HG02642 (cell line): ENCODE data around the gene BORCS5.
"Not testable (repeated sequence)": the region's sequence is repeated elsewhere in the genome, so short reads cannot be mapped to it uniquely, and the experiment has no call there.

Experiments
- ATAC-seq: cut with Tn5 transposase; IDR thresholded peaks from one replicate; pipeline ENCODE4 v1.9.1; 2021; ENCODE audit warnings: mild to moderate bottlenecking; ENCODE audit not compliant: unreplicated experiment, poor library complexity

Gene BORCS5

GRCh38 chr12:12384571-12385340, 27.9 kb downstream of the BORCS5 start:
- ATAC-seq, result no peak

GRCh38 chr12:12387501-12387900, 30.6 kb downstream of the BORCS5 start:
- ATAC-seq, result no peak

GRCh38 chr12:12392413-12392812, 35.5 kb downstream of the BORCS5 start:
- ATAC-seq, result no peak

- no peak for ATAC-seq
Measured at GRCh38 chr12:12393171-12393570, 36.3 kb downstream of the BORCS5 start.

GRCh38 chr12:12396694-12397093, 39.8 kb downstream of the BORCS5 start:
- ATAC-seq, result no peak

- ATAC-seq, result no peak
Measured at GRCh38 chr12:12397184-12397583, 40.3 kb downstream of the BORCS5 start.

GRCh38 chr12:12398026-12398859, 41.4 kb downstream of the BORCS5 start:
- no peak for ATAC-seq

GRCh38 chr12:12399161-12399560, 42.3 kb downstream of the BORCS5 start:
- ATAC-seq, result no peak

- no peak for ATAC-seq
Measured at GRCh38 chr12:12399776-12400305, 43.0 kb downstream of the BORCS5 start.

GRCh38 chr12:12400793-12401192, 43.9 kb downstream of the BORCS5 start:
- no peak for ATAC-seq

GRCh38 chr12:12403264-12404248, 46.7 kb downstream of the BORCS5 start:
- no peak for ATAC-seq

- no peak for ATAC-seq
Measured at GRCh38 chr12:12404297-12404696, 47.4 kb downstream of the BORCS5 start.

GRCh38 chr12:12405882-12406281, 49.0 kb downstream of the BORCS5 start:
- ATAC-seq, result no peak

- ATAC-seq, result no peak
Measured at GRCh38 chr12:12406762-12407161, 49.9 kb downstream of the BORCS5 start.

GRCh38 chr12:12408265-12408690, 51.4 kb downstream of the BORCS5 start:
- ATAC-seq, result no peak

GRCh38 chr12:12409337-12409736, 52.5 kb downstream of the BORCS5 start:
- ATAC-seq, result not testable (repeated sequence)

GRCh38 chr12:12415886-12416285, 59.0 kb downstream of the BORCS5 start:
- ATAC-seq, result no peak

- ATAC-seq, result not testable (repeated sequence)
Measured at GRCh38 chr12:12419165-12419564, 62.3 kb downstream of the BORCS5 start.

GRCh38 chr12:12423367-12423766, 66.5 kb downstream of the BORCS5 start:
- no peak for ATAC-seq

GRCh38 chr12:12425001-12425400, 68.1 kb downstream of the BORCS5 start:
- no peak for ATAC-seq
